ENCODE data around the gene CCDC93.

- TF ChIP-seq CTCF (IDR thresholded peaks at IDR 0.05) (no peak), POLR2A (IDR thresholded peaks at IDR 0.05) (no peak), EP300 (IDR thresholded peaks at IDR 0.05) (no peak)
These were observed 33.8 kb downstream of the CCDC93 start for GRCh38 chr2:117979911-117980701.
